Right ventricle myocardium superior (tissue), 1 donor: ENCODE results near the gene CDC7. TPM values are rescaled to one million over a fixed set of nuclear protein-coding genes. Genes with fewer than 3 reads are reported as not detected.

Source experiments
- ATAC-seq: fragments of 200-7000 bp; cut with Tn5 transposase; one replicate; pipeline ENCODE4 v1.9.1; 2020; ENCODE audit warnings: mild to moderate bottlenecking; ENCODE audit not compliant: poor library complexity
- DNase-seq: peaks from one replicate; pipeline ENCODE4 v3.0.0-alpha.2; 2020
- intact Hi-C: fragments of 100-400 bp; cut with DNase I; formaldehyde crosslinking; loops from one replicate; pipeline ENCODE4 v1.11.2; 2022
- total RNA-seq: library from RNA; stranded (reverse); fragmentation: NEBNext Ultra II Directional; extraction: Animal tissue kit (Norgen Biotek cat#: 25700); gene quantifications from one replicate; pipeline ENCODE4 v1.2.1, GENCODE V29; 2021
- donor health status: DM: no; HTN: yes; CAD: no; lungs with severe emphysema.

Gene CDC7
- total RNA-seq, 1 donor from 2014 or later: 0.89 TPM

GRCh38 chr1:91540910-91541309 is 40.3 kb downstream of the CDC7 start:
- ATAC-seq: no peak
- no peak for DNase-seq
- intact Hi-C loops: no loop called here

- intact Hi-C loops: no loop called here
- no peak for ATAC-seq
Observed at GRCh38 chr1:91541918-91542533, 41.4 kb downstream of the CDC7 start.

GRCh38 chr1:91545506-91546300 is 45.1 kb downstream of the CDC7 start:
- no peak for ATAC-seq
- DNase-seq: no peak
- intact Hi-C loops: no loop called here

More at GRCh38 chr1:91541918-91542533, 41.4 kb downstream of the CDC7 start:
- DNase-seq: no peak

DNA sequence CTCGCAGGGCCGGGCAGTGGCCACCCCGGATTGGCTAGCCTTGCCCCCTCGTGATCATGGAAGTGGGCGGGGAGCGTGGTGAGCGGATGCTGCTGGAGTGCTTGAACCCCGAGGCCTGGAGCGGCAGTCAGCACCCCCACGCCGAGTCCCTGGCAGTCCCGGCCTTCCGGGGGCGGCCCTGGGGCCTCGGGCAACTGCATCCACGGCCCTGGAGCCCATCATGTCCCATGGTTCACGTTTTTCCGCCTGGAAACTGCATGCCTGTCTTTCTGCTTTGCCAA is 45.6 kb downstream of the CDC7 start:
- intact Hi-C loops: no loop called here
- DNase-seq (no peak), ATAC-seq (no peak)

DNA sequence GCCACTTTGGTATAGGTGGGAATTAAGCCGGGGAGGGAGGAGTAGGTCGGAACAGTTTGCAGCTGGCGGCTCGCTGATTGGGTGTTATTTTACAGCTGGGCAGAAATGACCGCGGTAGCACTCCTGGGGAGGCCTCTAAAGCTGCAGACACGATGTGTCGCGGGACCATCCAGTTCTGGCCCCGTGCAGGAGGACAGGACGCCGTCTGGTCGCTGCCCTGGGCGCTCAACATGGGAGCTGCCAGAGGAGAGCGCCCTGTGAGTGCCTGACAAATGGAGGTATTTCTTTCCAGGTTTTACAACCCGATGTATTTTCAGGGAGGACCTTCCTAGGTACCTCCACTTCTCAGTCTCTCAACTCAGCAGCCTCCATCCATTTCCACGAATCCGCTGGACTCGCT is 46.2 kb downstream of the CDC7 start:
- peak; percentile 55 for ATAC-seq
- intact Hi-C loops: no loop called here
- peak; percentile 42 for DNase-seq

DNA sequence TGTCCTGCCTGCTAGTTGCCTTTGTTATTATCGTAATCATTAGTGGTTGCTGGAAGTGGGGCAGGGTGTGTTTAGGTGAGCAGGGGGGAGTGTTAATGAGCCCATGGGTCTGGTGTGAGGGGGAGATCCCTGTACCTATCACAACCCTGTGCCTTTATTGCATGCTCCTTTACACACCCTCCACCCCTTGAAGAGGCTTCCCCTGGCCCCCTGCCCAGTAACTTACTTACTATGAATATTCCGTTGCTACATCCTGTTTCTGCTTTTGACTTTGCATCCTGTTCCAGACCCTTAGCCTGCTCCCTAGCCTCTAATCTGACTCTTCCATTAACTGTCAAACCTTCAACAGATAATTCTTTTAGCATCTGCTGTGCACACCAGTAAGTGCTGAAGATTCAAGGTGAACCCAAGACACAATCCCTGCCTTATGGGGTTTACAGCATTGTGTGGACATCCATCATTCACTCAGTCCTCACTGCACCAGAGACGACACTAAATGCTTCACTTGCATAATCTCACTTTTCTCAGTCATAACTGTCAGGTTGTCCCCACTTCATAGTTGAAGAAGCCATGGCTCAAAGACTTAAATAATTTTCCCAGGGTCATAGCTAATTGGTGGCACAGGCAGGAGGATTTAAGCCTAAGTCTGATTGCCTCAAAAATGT is 47.9 kb downstream of the CDC7 start:
- ATAC-seq: no peak
- DNase-seq: no peak
- intact Hi-C loops: no loop called here

DNA sequence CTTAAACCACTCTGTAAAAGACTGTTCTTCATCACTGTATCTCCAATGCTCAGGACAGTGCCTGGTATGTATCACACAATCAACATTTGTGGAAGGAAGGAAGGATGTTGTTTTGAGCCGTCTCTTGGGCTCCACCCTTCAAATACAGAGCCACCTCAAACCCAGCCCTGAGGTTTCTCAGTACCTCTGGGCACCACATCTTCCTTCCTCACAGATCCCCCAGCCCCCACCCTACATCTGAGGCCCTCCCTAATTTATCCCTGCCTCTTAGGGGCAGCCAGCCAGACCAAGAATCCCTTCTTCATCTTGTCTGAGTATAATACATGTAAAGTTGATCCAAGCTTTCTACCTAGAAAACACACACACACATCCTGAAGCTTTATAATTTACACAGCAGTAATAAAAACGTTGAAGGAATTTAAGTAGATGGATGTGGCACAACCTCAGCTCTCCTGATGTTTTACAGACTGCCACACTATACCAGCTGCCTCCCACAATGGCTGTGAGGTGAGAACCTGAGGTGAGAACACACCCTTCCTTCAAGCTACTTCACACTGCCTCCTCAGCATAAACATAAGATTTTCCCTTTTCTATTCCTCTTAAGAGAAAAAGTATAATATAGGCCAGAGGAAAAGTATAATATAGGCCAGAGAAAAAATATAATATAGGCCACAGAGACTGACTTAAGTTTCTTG is 48.5 kb downstream of the CDC7 start:
- intact Hi-C loops: no loop called here
- no peak for DNase-seq
- ATAC-seq: no peak

GRCh38 chr1:91550961-91551360 is 50.3 kb downstream of the CDC7 start:
- intact Hi-C loops: no loop called here
- ATAC-seq (no peak), DNase-seq (no peak)

GRCh38 chr1:91552091-91552490 is 51.4 kb downstream of the CDC7 start:
- DNase-seq: no peak
- intact Hi-C loops: no loop called here
- no peak for ATAC-seq

GRCh38 chr1:91552596-91552995 is 51.9 kb downstream of the CDC7 start:
- DNase-seq (no peak), ATAC-seq (no peak)
- intact Hi-C loops: no loop called here

GRCh38 chr1:91553177-91553591 is 52.5 kb downstream of the CDC7 start:
- intact Hi-C loops: no loop called here
- DNase-seq: peak; percentile 44
- ATAC-seq: peak; percentile 80

DNA sequence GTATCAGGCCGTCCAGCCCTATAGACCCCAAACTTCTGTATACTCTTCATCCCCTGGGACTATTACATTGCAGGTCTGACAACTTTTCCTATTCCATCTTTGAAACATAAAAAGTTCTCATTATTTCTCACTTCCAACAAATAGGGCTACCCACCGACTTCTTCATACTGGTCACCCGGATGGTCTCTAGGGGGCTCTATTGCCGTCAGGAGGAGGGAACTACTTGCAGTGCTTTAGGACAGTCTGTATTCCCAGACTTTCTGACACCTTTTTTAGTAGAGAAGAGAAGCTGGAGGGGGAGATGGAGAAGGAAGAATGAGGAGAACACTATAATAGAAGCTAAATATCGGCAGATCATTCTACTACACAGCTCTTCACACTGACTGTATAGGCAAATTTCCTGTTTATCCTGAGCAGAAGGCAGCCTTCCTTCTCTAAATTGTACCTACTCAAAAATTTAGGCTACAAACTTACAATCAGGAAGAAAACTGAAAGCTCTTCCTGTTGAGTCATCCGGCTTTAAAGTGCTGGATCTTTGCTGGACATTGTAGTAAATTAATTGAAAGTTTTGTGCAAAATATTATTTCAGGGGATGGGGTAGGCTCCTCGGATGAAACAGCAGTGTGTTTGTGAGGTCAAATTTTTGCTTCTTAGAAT is 54.6 kb downstream of the CDC7 start:
- peak; percentile 45 for ATAC-seq
- no peak for DNase-seq
- intact Hi-C loops: no loop called here

DNA sequence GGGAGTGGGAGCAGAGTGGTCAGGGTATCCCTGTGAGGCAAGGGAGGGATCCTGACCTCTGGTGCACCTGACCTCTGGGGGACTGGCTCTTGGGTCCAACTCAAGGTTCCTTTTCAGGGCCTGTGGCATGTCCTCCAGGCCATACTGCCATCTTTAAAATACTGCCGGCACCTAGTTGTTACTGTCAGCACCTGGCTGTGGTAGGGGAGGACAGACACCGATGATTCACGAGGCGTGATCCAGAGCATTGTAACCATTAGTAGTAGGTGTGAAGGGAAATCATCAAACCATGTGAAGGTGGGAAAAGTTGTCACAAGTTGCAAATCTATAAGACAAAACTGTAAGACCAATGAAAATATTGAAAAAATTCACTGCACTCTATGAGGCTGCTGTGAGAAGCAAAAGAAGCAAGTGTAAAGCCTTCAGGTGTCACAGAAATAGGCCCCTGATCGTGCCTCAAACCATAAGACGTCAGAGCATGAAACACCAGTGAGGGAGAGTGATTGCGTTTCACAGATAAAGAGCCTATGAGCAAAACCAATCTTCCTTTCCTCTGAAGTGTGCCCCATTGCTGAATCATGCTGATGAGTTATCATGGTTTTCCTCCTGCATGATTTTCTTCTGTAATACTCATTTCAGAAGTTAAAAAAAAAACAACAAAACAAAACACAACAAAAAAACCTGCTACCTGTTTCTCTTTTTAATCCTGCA is 55.3 kb downstream of the CDC7 start:
- intact Hi-C loops: no loop called here
- DNase-seq (no peak), ATAC-seq (no peak)

- intact Hi-C loops: no loop called here
- DNase-seq (no peak), ATAC-seq (no peak)
Observed at GRCh38 chr1:91556556-91556955, 55.9 kb downstream of the CDC7 start.

DNA sequence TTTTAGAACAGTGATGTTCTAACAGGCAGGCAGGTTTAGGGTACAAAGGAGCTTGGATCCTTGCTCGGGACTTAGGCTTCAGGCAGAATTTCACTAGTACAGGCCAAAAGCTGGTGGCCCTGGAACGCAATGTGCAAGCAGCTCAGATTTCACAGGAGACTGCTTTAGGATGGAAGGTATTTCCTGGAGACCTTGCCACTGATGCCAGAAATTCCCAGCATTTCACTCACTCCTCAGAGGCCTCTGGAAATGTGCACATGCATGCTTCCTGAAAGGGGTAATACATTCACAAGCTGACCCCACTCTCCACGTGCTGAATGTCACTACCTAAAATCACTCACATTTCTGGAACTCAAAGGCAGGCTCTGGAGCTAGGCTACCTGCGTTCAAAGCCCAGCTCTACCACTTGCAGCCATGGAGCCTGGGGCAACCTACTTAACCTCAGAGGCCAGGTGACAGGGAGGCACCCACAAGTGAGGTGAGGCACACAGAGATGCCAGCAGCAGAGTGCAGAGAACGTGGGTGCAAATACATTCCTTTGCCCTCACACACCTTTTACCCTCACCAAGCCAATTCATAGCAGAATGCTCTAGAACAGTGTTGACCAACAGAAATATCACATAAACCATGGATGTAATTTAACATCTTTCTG is 56.5 kb downstream of the CDC7 start:
- intact Hi-C loops: no loop called here
- DNase-seq (no peak), ATAC-seq (peak; percentile 14)

DNA sequence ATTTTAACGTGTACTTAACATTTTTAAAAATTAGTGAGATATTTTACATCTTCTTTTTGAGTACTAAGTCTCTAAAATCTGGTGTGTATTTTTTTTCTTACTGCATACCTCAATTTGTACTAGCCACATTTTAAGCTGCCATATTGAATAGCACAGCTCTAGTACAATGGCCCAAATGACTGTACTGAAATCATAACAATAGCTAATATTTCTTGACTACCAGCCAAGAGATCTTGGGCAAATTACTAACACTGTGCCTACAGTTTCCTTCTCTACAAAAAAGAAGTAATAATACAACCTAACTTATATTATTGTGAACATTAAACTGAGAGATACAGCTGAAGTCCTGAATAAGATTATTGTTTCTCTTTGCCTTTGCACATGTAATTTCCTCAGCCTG is 57.2 kb downstream of the CDC7 start:
- ATAC-seq: no peak
- intact Hi-C loops: no loop called here
- DNase-seq: no peak

DNA sequence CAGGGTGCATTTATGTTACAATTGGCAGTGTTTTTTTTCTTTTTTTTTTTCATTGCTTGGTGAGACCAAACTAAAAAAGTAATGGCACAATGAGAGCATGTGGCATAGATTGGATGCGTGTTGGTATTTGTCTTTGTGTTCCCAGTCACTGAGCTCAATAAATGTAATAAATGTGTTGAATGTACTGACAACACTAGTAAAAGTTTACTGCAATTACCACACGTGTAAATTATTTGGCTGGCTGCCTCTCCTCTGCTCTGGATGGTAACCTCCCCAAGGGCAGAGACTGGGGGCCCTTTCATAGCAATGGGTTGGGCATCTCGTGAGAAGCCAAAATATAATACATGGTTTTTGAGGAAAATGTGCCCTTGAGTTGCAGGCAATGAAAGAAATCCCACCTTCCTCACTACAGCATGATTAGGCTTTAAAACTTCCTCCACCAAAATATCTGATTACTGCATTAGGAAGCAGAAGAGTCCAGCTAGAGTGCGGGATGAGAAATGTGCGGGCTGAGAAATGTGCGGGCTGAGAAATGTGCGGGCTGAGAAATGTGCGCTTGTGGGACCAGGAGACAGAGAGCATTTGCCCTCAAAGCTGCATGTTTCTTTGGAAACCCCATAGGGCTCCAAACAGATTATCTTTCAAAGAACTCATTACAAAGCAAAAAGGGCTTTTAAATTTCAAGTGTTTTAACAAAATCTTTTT is 58.5 kb downstream of the CDC7 start:
- ATAC-seq (no peak), DNase-seq (no peak)
- intact Hi-C loops: no loop called here
